GM21390 (cell line): Measurements from ENCODE around the gene MCRIP2.
"Not testable (repeated sequence)": the region's sequence is repeated elsewhere in the genome, so short reads cannot be mapped to it uniquely, and the experiment has no call there.

Experiments
- ATAC-seq: cut with Tn5 transposase; IDR thresholded peaks from one replicate; pipeline ENCODE4 v1.9.1; 2021; ENCODE audit not compliant: unreplicated experiment

MCRIP2 gene

DNA sequence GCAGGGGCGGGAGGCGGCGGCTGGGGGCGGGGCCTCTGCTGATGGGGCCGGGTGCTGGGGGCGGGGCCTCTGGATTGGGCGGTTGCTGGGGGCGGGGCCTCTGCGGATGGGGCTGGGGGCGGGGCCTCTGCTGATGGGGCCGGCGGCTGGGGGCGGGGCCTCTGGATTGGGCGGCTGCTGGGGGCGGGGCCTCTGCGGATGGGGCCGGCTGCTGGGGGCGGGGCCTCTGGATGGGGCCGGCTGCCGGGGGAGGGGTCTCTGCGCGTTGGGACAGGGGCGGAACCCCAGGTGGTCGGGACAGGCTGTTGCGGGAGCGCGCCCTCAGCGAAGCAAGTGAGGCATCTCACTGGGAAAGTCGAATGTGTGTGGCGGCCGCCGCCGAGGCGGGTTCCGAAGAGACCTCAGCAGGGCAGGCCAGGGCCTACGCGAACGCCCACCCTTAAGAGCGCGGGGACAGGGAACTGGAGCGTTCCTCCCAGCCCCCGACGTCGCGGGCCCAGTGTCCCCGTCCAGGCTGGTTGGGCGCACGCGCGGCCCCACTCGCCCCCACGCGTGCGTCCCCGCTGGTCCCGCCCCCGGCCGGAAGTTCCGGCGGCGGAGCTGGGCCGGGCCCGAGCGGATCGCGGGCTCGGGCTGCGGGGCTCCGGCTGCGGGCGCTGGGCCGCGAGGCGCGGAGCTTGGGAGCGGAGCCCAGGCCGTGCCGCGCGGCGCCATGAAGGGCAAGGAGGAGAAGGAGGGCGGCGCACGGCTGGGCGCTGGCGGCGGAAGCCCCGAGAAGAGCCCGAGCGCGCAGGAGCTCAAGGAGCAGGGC, 38.4 kb downstream of the MCRIP2 start, which contains the start of gene STUB1:
STUB1 (plus strand) TSS at position 597 of the 811 bp plus-strand sequence; CDS start at position 713, 116 bp downstream.
- peak; percentile 37 for ATAC-seq

DNA sequence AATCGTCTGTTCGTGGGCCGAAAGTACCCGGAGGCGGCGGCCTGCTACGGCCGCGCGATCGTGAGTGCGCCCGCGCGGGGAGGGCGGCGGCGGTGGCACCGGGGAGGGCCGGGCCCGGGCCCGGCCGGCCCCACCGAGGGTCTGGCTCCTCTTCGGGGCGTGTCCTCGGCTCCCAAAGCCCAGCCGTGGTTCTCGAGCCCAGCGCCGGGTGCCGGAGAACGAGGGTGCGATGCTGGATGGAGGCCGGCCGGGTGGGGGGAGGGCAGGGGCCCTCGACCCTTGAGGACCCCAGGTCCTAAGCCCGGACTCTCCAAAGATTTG, 39.0 kb downstream of the MCRIP2 start:
- no peak for ATAC-seq

- ATAC-seq, result no peak
Measured at GRCh38 chr16:680967-681745, 39.5 kb downstream of the MCRIP2 start.

- ATAC-seq, result no peak
Measured at GRCh38 chr16:681746-682427, 40.3 kb downstream of the MCRIP2 start.

- ATAC-seq, result no peak
Measured at GRCh38 chr16:682493-683395, 41.1 kb downstream of the MCRIP2 start.

DNA sequence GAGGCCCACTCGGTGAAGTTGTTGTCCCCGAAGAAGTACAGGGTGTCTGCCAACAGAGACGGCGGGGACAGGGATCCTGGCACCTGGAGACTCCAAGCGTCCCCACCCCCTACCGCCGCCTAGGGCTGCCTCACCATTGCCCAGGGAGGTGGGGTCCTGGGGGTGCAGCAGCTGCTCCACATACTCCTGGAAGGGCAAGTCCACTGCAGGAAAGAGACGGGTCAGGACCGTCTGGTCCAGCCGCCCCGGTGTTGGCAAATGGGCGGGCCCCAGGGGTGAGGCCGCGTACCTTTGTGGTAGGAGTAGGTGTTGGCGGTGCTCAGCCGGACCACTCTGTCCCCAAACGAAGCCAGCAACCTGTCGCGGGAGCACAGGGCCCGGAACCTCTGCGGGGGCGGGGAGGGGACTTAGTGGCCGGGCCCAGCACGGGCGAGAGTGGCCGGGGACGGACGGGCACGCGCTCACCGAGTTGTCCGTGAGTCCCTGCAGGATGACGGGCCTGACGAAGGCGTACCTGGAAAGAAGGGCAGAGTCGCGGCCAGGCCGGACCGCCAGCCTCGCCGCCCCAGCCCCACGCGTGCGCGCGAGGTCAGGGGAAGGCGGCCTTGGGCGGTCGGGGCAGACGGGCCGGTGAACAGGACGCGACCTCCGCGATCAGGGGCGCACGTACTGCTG, 41.9 kb downstream of the MCRIP2 start:
- ATAC-seq, result no peak

GRCh38 chr16:684071-684794, 42.6 kb downstream of the MCRIP2 start, which contains the start of gene JMJD8:
TSS of gene JMJD8 (minus strand) at chr16:684334. CDS start at chr16:684319, 15 bp downstream.
- peak; percentile 72 for ATAC-seq

DNA sequence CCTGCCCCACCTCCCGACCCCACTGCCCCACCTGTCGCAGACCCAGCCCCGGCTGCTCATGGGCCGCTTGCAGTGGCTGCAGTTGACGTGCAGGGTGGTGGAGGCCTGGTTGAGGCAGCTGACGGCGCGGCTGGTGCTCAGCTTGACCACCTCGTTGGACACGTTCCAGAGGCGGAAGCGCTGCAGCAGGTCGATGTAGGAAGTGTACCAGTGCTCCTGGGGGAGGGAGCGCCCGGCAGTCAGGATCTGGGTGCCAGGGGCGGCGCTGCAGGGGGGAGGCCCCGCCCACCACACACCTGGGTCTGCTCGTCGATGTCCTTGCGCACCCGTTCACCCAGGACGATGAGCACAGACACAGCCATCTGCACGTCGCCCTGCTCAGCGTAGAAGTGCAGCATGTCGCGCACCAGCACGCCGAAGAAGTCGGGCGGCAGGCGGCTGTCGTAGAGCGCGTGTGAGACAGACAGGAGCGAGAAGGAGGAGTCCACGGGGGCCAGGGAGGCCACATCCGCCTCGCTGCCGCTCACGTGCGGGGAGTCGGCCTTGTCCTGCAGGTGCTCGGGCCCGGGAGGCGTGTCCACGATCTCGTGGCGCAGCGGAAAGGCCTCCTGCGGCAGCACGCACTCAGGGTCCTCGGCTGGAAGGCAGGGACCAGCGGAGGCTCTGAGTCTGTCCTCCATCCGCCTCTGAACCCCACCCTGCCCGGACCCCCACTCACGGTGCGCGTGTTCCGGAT, 43.5 kb downstream of the MCRIP2 start:
- no peak for ATAC-seq

- no peak for ATAC-seq
Measured at GRCh38 chr16:685967-686366, 44.3 kb downstream of the MCRIP2 start.

- no peak for ATAC-seq
Measured at GRCh38 chr16:686459-687260, 45.0 kb downstream of the MCRIP2 start.

- no peak for ATAC-seq
Measured at GRCh38 chr16:687499-687898, 45.9 kb downstream of the MCRIP2 start.

DNA sequence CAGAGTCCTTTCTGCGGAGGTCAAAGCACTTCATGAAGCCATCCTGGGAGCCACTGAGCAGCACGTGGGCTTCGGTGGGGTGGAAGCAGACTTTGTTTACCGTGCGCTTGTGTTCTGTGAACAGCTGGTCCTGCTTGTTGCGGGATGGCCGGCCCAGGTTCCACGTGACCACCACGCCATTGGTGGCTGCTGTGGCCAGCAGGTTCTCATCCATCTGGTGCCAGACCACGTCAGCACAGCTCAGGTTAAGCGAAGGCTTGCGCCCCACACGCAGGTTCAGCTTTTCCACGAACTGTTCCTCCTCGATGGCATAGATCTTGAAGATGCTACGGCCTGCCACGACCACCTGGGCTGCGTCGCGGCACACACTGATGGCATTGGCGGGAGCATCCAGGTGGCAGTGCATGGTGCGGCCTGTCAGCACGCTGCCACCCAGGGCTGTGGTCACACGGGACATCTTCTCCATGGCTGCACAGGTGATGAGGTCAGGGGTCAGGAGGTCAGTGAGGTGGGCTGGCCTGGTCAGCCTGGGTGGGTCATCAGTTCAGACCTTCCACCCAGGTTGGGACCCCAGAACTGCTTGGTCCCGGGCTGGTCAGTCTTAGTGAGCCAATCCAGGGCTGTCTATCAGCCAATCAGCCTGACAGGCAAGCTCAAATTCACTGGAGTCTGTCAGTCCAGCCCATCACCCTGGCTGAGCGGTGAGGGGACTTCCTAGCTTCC, 47.7 kb downstream of the MCRIP2 start:
- ATAC-seq, result no peak

- ATAC-seq, result not testable (repeated sequence)
Measured at GRCh38 chr16:691242-691641, 49.6 kb downstream of the MCRIP2 start.

DNA sequence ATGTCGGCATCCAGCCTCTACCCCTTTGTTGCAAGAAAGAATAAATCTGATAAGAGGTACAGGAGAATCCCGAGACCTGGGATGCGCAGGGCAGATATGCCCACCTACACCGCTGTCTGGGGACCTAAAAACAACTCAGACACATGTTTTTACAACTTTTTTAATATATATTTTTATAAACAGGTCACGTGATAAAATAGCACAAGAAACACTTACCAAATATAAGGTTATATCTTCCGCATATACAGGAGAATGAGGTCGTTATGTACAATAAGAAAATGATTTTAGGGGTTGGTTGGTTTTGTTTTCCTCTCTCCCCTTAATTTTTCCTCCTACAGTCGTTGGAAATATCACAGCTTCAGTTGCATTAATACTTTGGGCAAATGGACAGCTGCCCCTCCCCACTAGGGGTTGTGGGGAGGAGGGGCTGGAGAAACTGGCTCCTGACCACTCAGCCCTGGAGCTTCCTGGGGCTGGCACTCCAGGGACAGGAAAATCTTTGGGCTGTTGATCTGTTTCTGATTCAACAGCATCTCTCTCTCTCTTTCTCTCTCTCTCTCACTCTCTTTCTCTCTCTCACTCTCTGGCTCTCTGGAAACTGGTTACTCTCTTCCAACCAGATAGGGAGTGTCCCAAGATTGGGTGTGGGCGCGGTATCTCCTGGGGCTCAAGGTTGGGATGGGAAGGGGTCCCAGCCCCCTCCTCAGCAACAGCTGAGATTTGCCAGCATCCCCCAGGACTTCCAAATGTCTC, 50.9 kb downstream of the MCRIP2 start:
- no peak for ATAC-seq

GRCh38 chr16:693364-693763, 51.7 kb downstream of the MCRIP2 start:
- ATAC-seq, result no peak

- ATAC-seq, result no peak
Measured at GRCh38 chr16:693766-694165, 52.1 kb downstream of the MCRIP2 start.
